Measurements from ENCODE around the gene PEX10. TPM values are rescaled to one million over a fixed set of nuclear protein-coding genes. Genes with fewer than 3 reads are reported as not detected.

The PEX10 gene
- polyA plus RNA-seq, 1 donor = 18.0 TPM

GRCh38 chr1:2388004-2388913 lies 24.1 kb downstream of the PEX10 start:
- no peak for DNase-seq (ENCODE audit: low read depth)

GRCh38 chr1:2386636-2387611 lies 25.4 kb downstream of the PEX10 start:
- DNase-seq (ENCODE audit: low read depth) = no peak

GRCh38 chr1:2385606-2386280 lies 26.6 kb downstream of the PEX10 start:
- no peak for DNase-seq (ENCODE audit: low read depth)

- no peak for DNase-seq (ENCODE audit: low read depth)
Measured at GRCh38 chr1:2384941-2385481, 27.4 kb downstream of the PEX10 start.

- DNase-seq (ENCODE audit: low read depth) = no peak
Measured at GRCh38 chr1:2384130-2384860, 28.1 kb downstream of the PEX10 start.

GRCh38 chr1:2383576-2383975 lies 28.8 kb downstream of the PEX10 start:
- DNase-seq (ENCODE audit: low read depth) = no peak

GRCh38 chr1:2382621-2383361 lies 29.6 kb downstream of the PEX10 start:
- no peak for DNase-seq (ENCODE audit: low read depth)

GRCh38 chr1:2381741-2382620 lies 30.4 kb downstream of the PEX10 start:
- DNase-seq (ENCODE audit: low read depth) = no peak

GRCh38 chr1:2380816-2381591 lies 31.4 kb downstream of the PEX10 start:
- DNase-seq (ENCODE audit: low read depth) = no peak

GRCh38 chr1:2379733-2380404 lies 32.5 kb downstream of the PEX10 start:
- no peak for DNase-seq (ENCODE audit: low read depth)

- no peak for DNase-seq (ENCODE audit: low read depth)
Measured at GRCh38 chr1:2378956-2379732, 33.2 kb downstream of the PEX10 start.

GRCh38 chr1:2378441-2378851 lies 33.9 kb downstream of the PEX10 start:
- DNase-seq (ENCODE audit: low read depth) = no peak

- DNase-seq (ENCODE audit: low read depth) = no peak
Measured at GRCh38 chr1:2377751-2378440, 34.5 kb downstream of the PEX10 start.

GRCh38 chr1:2376931-2377672 lies 35.3 kb downstream of the PEX10 start:
- DNase-seq (ENCODE audit: low read depth) = no peak

- DNase-seq (ENCODE audit: low read depth) = no peak
Measured at GRCh38 chr1:2376261-2376741, 36.1 kb downstream of the PEX10 start.

- no peak for DNase-seq (ENCODE audit: low read depth)
Measured at GRCh38 chr1:2375923-2376260, 36.5 kb downstream of the PEX10 start.
